Measurements from ENCODE around the gene STRA6.

DNA sequence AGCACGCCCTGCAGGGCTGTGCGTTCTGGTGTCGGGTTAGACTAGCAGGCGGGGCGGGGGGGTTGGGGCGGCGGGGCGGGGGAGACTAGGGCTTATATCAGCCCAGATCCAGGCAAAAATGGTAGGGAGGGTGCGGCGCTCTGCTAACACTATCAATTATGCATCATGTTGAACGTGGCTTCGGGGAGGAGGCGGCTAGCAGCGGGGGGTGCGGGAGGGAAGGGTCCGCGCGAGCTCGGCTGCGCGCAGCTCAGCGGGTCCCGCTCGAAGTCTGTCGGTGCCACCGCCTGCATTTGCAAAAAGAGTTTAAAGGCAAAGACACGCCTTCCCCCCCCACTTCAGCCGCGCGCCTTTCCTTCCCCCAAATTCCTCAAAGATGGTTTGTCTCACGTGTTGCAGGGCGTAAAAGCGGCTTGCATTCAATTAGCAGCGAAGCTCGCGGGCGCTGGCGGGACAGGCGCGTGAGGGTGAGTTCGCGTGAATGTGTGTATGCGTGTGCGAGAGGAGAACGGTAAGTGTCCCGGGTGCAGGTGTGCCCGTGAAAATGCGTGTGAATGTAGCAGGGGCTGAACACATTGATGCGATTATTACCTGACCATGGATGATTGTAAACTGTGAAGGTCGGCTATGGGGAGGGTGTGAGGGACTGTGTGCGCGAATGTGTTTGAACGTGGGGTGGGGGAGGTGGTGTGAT lies 72.3 kb downstream of the STRA6 start, which contains the start of gene ISLR2:
- TF ChIP-seq, protein P1, sequence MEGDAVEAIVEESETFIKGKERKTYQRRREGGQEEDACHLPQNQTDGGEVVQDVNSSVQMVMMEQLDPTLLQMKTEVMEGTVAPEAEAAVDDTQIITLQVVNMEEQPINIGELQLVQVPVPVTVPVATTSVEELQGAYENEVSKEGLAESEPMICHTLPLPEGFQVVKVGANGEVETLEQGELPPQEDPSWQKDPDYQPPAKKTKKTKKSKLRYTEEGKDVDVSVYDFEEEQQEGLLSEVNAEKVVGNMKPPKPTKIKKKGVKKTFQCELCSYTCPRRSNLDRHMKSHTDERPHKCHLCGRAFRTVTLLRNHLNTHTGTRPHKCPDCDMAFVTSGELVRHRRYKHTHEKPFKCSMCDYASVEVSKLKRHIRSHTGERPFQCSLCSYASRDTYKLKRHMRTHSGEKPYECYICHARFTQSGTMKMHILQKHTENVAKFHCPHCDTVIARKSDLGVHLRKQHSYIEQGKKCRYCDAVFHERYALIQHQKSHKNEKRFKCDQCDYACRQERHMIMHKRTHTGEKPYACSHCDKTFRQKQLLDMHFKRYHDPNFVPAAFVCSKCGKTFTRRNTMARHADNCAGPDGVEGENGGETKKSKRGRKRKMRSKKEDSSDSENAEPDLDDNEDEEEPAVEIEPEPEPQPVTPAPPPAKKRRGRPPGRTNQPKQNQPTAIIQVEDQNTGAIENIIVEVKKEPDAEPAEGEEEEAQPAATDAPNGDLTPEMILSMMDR (IDR thresholded peaks at IDR 0.05 in 2 of 3, conservative IDR thresholded peaks at IDR 0.05 in 1 of 3; ENCODE audit: borderline replicate concordance in 1 of 3, insufficient read depth in 1 of 3, low read depth in 2 of 3, low read length in 2 of 3): no peak
- TF ChIP-seq, protein P2, sequence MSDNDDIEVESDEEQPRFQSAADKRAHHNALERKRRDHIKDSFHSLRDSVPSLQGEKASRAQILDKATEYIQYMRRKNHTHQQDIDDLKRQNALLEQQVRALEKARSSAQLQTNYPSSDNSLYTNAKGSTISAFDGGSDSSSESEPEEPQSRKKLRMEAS (IDR thresholded peaks at IDR 0.05): no peak
- TF ChIP-seq POLR2A (IDR thresholded peaks at IDR 0.05; ENCODE audit: borderline replicate concordance, extremely low read depth, insufficient read depth, insufficient read length) (no peak), POLR2AphosphoS5 (IDR thresholded peaks at IDR 0.05; ENCODE audit: low read depth, low read length) (no peak), SIN3A (IDR thresholded peaks at IDR 0.05; ENCODE audit: low read depth) (no peak), ZNF274 (IDR thresholded peaks at IDR 0.05; ENCODE audit: low read depth, low read length) (no peak), YY1 (IDR thresholded peaks at IDR 0.05; ENCODE audit: extremely low read depth, insufficient replicate concordance, low read depth, low read length) (no peak), RAD21 (IDR thresholded peaks at IDR 0.05; ENCODE audit: low read depth) (no peak), EZH2phosphoT487 (IDR thresholded peaks at IDR 0.05; ENCODE audit: borderline replicate concordance) (no peak), CEBPB (IDR thresholded peaks at IDR 0.05; ENCODE audit: low read depth) (no peak)
- TF ChIP-seq, protein P3, sequence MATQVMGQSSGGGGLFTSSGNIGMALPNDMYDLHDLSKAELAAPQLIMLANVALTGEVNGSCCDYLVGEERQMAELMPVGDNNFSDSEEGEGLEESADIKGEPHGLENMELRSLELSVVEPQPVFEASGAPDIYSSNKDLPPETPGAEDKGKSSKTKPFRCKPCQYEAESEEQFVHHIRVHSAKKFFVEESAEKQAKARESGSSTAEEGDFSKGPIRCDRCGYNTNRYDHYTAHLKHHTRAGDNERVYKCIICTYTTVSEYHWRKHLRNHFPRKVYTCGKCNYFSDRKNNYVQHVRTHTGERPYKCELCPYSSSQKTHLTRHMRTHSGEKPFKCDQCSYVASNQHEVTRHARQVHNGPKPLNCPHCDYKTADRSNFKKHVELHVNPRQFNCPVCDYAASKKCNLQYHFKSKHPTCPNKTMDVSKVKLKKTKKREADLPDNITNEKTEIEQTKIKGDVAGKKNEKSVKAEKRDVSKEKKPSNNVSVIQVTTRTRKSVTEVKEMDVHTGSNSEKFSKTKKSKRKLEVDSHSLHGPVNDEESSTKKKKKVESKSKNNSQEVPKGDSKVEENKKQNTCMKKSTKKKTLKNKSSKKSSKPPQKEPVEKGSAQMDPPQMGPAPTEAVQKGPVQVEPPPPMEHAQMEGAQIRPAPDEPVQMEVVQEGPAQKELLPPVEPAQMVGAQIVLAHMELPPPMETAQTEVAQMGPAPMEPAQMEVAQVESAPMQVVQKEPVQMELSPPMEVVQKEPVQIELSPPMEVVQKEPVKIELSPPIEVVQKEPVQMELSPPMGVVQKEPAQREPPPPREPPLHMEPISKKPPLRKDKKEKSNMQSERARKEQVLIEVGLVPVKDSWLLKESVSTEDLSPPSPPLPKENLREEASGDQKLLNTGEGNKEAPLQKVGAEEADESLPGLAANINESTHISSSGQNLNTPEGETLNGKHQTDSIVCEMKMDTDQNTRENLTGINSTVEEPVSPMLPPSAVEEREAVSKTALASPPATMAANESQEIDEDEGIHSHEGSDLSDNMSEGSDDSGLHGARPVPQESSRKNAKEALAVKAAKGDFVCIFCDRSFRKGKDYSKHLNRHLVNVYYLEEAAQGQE (IDR thresholded peaks at IDR 0.05; ENCODE audit: low read depth): no peak

Measured in HCT116 (cell line).